A549 (cell line): ENCODE results near the gene COL17A1. TPM values are rescaled to one million over a fixed set of nuclear protein-coding genes. Genes with fewer than 3 reads are reported as not detected.

Source experiments
- ATAC-seq, 2 experiments: fragments of 200-7000 bp in 1 of 2; fragments of >200 bp in 1 of 2; cut with Nextera tagmentation in 1 of 2; cut with Tn5 transposase in 1 of 2; 3 replicates each; pipeline versions ENCODE4 v1.8.0 to v1.9.1; 2018 to 2020; ENCODE audit warnings: mild to moderate bottlenecking in 1 of 2, moderate library complexity in 1 of 2
- CTCF ChIA-PET: fragments of 300-600 bp; sonication (Branson Sonifier 250); formaldehyde crosslinking; extraction: SDS; loops from one replicate; lab custom pipeline; 2021; ENCODE audit warnings: antibody characterized with exemption, inconsistent platforms; lab: Yijun Ruan, JAX
- POLR2A ChIA-PET: fragments of 350-600 bp; formaldehyde crosslinking; extraction: SDS; loops from one replicate; lab custom pipeline; 2021; ENCODE audit warnings: antibody characterized with exemption, inconsistent platforms; lab: Yijun Ruan, JAX
- DNase-seq, 2 experiments: peaks; one replicate each; pipeline versions ENCODE4 v3.0.0 to v3.0.0-alpha.2; 2011 to 2016; ENCODE audit warnings: low read depth in 1 of 2, low spot score in 1 of 2
- FAIRE-seq: peaks from 2 replicates; lab custom pipeline; 2011; peaks lifted over from hg19 to GRCh38; lab: Jason Lieb, UNC
- H3K27ac ChIP-seq, 2 experiments: fragments of >200 bp; sonication (Bioruptor Twin); formaldehyde crosslinking; 3 replicates each; pipeline ENCODE4 v1.5.1; 2016 to 2017
- H3K4me1 ChIP-seq: fragments of >200 bp; sonication (Bioruptor Twin); formaldehyde crosslinking; 3 replicates; pipeline ENCODE4 v1.6.1; 2016
- H3K4me2 ChIP-seq: fragments of >200 bp; sonication (Bioruptor Twin); formaldehyde crosslinking; 3 replicates; pipeline ENCODE4 v1.6.1; 2016
- H3K4me3 ChIP-seq: fragments of >200 bp; sonication (Bioruptor Twin); formaldehyde crosslinking; 3 replicates; pipeline ENCODE4 v1.5.1; 2016
- H3K9me3 ChIP-seq: fragments of >200 bp; sonication (Bioruptor Twin); formaldehyde crosslinking; 3 replicates; pipeline ENCODE4 v1.6.1; 2016
- ATOH8 ChIP-seq: fragments of 250-450 bp; sonication (Bioruptor Pico); IDR thresholded peaks from 2 replicates; pipeline ENCODE4 v1.5.0; 2020; ENCODE audit warnings: low read depth, mild to moderate bottlenecking, moderate library complexity
- BHLHE40 ChIP-seq: IDR thresholded peaks from 2 replicates; pipeline ENCODE4 v1.6.1; 2012; ENCODE audit warnings: low read depth, low read length, inconsistent platforms
- CBX2 ChIP-seq: fragments of 200-600 bp; sonication (generic); IDR thresholded peaks from 2 replicates; pipeline ENCODE4 v1.6.1; 2016; ENCODE audit warnings: low read depth, mild to moderate bottlenecking, borderline replicate concordance
- CBX8 ChIP-seq: fragments of 200-600 bp; sonication (generic); IDR thresholded peaks from 2 replicates; pipeline ENCODE4 v1.6.1; 2016
- CEBPB ChIP-seq, 2 experiments: fragments of >200 bp in 1 of 2; sonication (Bioruptor Twin) in 1 of 2; formaldehyde crosslinking in 1 of 2; IDR thresholded peaks; 2 replicates each; pipeline ENCODE4 v1.6.1; 2012 to 2016
- E2F6 ChIP-seq: IDR thresholded peaks from 2 replicates; pipeline ENCODE4 v1.6.1; 2012; ENCODE audit warnings: low read depth, borderline replicate concordance
- EHMT2 ChIP-seq: fragments of 200-600 bp; sonication (generic); IDR thresholded peaks from 2 replicates; pipeline ENCODE4 v1.6.1; 2016; ENCODE audit warnings: antibody characterized with exemption, low read depth, mild to moderate bottlenecking, moderate library complexity
- FOSL2 ChIP-seq, 2 experiments: fragments of 450-650 bp in 1 of 2; fragments of >200 bp in 1 of 2; sonication (Bioruptor Twin) in 1 of 2; formaldehyde crosslinking; IDR thresholded peaks; 2 replicates each; pipeline versions ENCODE4 v1.5.0 to v1.6.1; 2016 to 2020; ENCODE audit warnings: mild to moderate bottlenecking in 1 of 2, moderate library complexity in 1 of 2
- FOXS1 ChIP-seq: fragments of 250-450 bp; sonication (Bioruptor Pico); IDR thresholded peaks from 2 replicates; pipeline ENCODE4 v1.5.0; 2020; ENCODE audit warnings: mild to moderate bottlenecking, moderate library complexity
- GATA3 ChIP-seq: IDR thresholded peaks from 2 replicates; pipeline ENCODE4 v1.6.1; 2012; ENCODE audit warnings: borderline replicate concordance
- HEYL ChIP-seq: fragments of 250-450 bp; sonication (Bioruptor Pico); IDR thresholded peaks from 2 replicates; pipeline ENCODE4 v1.8.0; 2021; ENCODE audit warnings: mild to moderate bottlenecking, moderate library complexity
- HOXB13 ChIP-seq: fragments of 250-450 bp; sonication (Bioruptor Pico); IDR thresholded peaks from 2 replicates; pipeline ENCODE4 v1.5.0; 2020; ENCODE audit warnings: low read depth, mild to moderate bottlenecking, moderate library complexity
- MAX ChIP-seq: IDR thresholded peaks from 2 replicates; pipeline ENCODE4 v1.6.1; 2012
- PBX3 ChIP-seq: IDR thresholded peaks from 2 replicates; pipeline ENCODE4 v1.6.1; 2012
- PHF8 ChIP-seq: fragments of 200-600 bp; sonication (generic); IDR thresholded peaks from 2 replicates; pipeline ENCODE4 v1.6.1; 2016; ENCODE audit warnings: low read depth, mild to moderate bottlenecking, antibody characterized with exemption, moderate library complexity, borderline replicate concordance
- RAD21 ChIP-seq, 2 experiments: fragments of >200 bp in 1 of 2; sonication (Bioruptor Twin) in 1 of 2; formaldehyde crosslinking in 1 of 2; IDR thresholded peaks in 1 of 2; conservative IDR thresholded peaks in 1 of 2; 2 replicates in 1 of 2; 3 replicates in 1 of 2; pipeline ENCODE4 v1.6.1; 2012 to 2018; ENCODE audit warnings: inconsistent platforms in 1 of 2
- RARB ChIP-seq: fragments of 250-450 bp; sonication (Bioruptor Pico); IDR thresholded peaks from 2 replicates; pipeline ENCODE4 v1.8.0; 2021; ENCODE audit warnings: mild to moderate bottlenecking, moderate library complexity
- RCOR1 ChIP-seq: fragments of 150-350 bp; IDR thresholded peaks from 2 replicates; pipeline ENCODE4 v1.6.1; 2014; ENCODE audit warnings: antibody characterized with exemption, low read length, low read depth
- RFX5 ChIP-seq: fragments of 450-650 bp; IDR thresholded peaks from 2 replicates; pipeline ENCODE4 v1.7.1; 2014; ENCODE audit warnings: antibody characterized with exemption, mild to moderate bottlenecking, moderate library complexity
- RNF2 ChIP-seq: fragments of 200-600 bp; sonication (generic); IDR thresholded peaks from 2 replicates; pipeline ENCODE4 v1.6.1; 2016; ENCODE audit warnings: low read depth, mild to moderate bottlenecking, antibody characterized with exemption, moderate library complexity, borderline replicate concordance
- TFCP2L1 ChIP-seq: fragments of 250-450 bp; sonication (Bioruptor Pico); IDR thresholded peaks from 2 replicates; pipeline ENCODE4 v1.5.0; 2021; ENCODE audit warnings: mild to moderate bottlenecking
- TP53 ChIP-seq: fragments of 250-450 bp; sonication (Bioruptor Pico); IDR thresholded peaks from 2 replicates; pipeline ENCODE4 v1.5.0; 2021; ENCODE audit warnings: mild to moderate bottlenecking, moderate library complexity
- USF2 ChIP-seq: fragments of 450-650 bp; IDR thresholded peaks from 2 replicates; pipeline ENCODE4 v1.6.1; 2014; ENCODE audit warnings: antibody characterized with exemption
- ZC3H11A ChIP-seq: fragments of 450-650 bp; IDR thresholded peaks from 2 replicates; pipeline ENCODE4 v1.6.1; 2014; ENCODE audit warnings: antibody characterized with exemption, mild to moderate bottlenecking
- ZSCAN20 ChIP-seq: fragments of 250-450 bp; sonication (Bioruptor Pico); IDR thresholded peaks from 2 replicates; pipeline ENCODE4 v1.8.0; 2022; ENCODE audit warnings: mild to moderate bottlenecking, moderate library complexity
- WGBS: methylation state at CpG from one replicate; pipeline ENCODE4 v1.1.6; 2017; ENCODE audit errors: missing lambda C conversion rate; 5-methylcytosine and 5-hydroxymethylcytosine counted together
- polyA plus RNA-seq, 4 experiments: library from polyadenylated mRNA; depleted of rRNA in 3 of 4; stranded (reverse); fragments of >200 nt; fragmentation: RNase III in 1 of 4; extraction: RNeasy Plus Mini Kit Qiagen cat#74134 plus additional on column Dnase treatment in 1 of 4; gene quantifications; 2 replicates in 3 of 4; 3 replicates in 1 of 4; pipeline ENCODE4 v1.2.3, GENCODE V29; 2011 to 2017
- TF ChIP-seq, protein P1 (sequence below): fragments of 150-350 bp; IDR thresholded peaks from 2 replicates; pipeline ENCODE4 v1.6.1; 2014; ENCODE audit warnings: low read depth, mild to moderate bottlenecking, low read length
- TF ChIP-seq, protein P2 (sequence below): fragments of 250-450 bp; sonication (Bioruptor Pico); IDR thresholded peaks from 2 replicates; pipeline ENCODE4 v1.5.0; 2021; ENCODE audit warnings: mild to moderate bottlenecking, moderate library complexity, borderline replicate concordance
- TF ChIP-seq, protein P3 (sequence below): fragments of >200 bp; sonication (Bioruptor Twin); formaldehyde crosslinking; IDR thresholded peaks from 2 replicates; pipeline ENCODE4 v1.6.1; 2016
- TF ChIP-seq, protein P4 (sequence below): fragments of >200 bp; sonication (Bioruptor Twin); formaldehyde crosslinking; IDR thresholded peaks from 3 replicates; pipeline ENCODE4 v1.6.1; 2016

The COL17A1 gene
- polyA plus RNA-seq, 2 of the 4 experiments (the other 2 are of a cell fraction) = 1.3 to 1.6 TPM

GRCh38 chr10:104121485-104122224, 36.0 kb upstream of the COL17A1 start, which contains the start of gene SFR1:
Gene SFR1 (plus strand): TSS chr10:104122171. CDS start chr10:104122184, 13 bp downstream.
- ChIA-PET CTCF (interaction anchor here (0.7 to 9.6 kb wide), 53 partner anchors 8 to 425 kb away, joined by 3 to 166 read pairs (median 4); partner anchors contain the start of genes CFAP43 and GSTO1), POLR2A (interaction anchor here (0.6 to 3.5 kb wide), 29 partner anchors 9 to 1681 kb away, joined by 3 to 59 read pairs (median 6); partner anchors contain the start of genes GSTO1, GSTO2, ITPRIP and SLK)
- Histone ChIP-seq H3K27ac (peak within 1 kb of the TSS; percentile 98), H3K4me2 (peak within 1 kb of the TSS; percentile 91), H3K4me1 (peaks cover 51% of the 10 kb centered on the region), H3K9me3 (no peaks in the 10 kb centered on the region), H3K4me3 (peak within 1 kb of the TSS; percentile 88)
- peak; percentile 93 for FAIRE-seq
- WGBS = 3% methylated on average over 19 of the region's 67 CpGs
- DNase-seq = peak; percentile 87 to 99
- peak; percentile 82 to 88 for ATAC-seq
- TF ChIP-seq E2F6 (no peak), ZC3H11A (no peak), PBX3 (0 out of 2 replicates have a peak, but pooled peaks have one; percentile 8), CEBPB (IDR thresholded peaks at IDR 0.05) (no peak), ATOH8 (no peak), CBX8 (no peak), FOSL2 (IDR thresholded peaks at IDR 0.05) (no peak), FOSL2 (CRISPR knock-in tag; IDR thresholded peaks at IDR 0.05) (no peak), PHF8 (0 out of 2 replicates have a peak, but pooled peaks have one; percentile 53), CBX2 (no peak), RNF2 (no peak), TP53 (no peak), GATA3 (peak; percentile 9; the same call in 1 of the 2 replicates), FOXS1 (no peak), USF2 (no peak), HOXB13 (CRISPR knock-in tag) (no peak), EHMT2 (no peak), HEYL (CRISPR knock-in tag) (no peak), TFCP2L1 (no peak; the same call in 1 of the 2 replicates), RARB (CRISPR knock-in tag) (no peak), RFX5 (0 out of 2 replicates have a peak, but pooled peaks have one; percentile 32), ZSCAN20 (CRISPR knock-in tag) (no peak), BHLHE40 (no peak), RAD21 (conservative IDR thresholded peaks at IDR 0.05 in 1 of 2, IDR thresholded peaks at IDR 0.05 in 1 of 2) (peak; percentile 67 to 83), MAX (peak; percentile 61), RCOR1 (no peak)
- TF ChIP-seq, protein P1, sequence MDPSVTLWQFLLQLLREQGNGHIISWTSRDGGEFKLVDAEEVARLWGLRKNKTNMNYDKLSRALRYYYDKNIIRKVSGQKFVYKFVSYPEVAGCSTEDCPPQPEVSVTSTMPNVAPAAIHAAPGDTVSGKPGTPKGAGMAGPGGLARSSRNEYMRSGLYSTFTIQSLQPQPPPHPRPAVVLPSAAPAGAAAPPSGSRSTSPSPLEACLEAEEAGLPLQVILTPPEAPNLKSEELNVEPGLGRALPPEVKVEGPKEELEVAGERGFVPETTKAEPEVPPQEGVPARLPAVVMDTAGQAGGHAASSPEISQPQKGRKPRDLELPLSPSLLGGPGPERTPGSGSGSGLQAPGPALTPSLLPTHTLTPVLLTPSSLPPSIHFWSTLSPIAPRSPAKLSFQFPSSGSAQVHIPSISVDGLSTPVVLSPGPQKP = no peak
- TF ChIP-seq, protein P2, sequence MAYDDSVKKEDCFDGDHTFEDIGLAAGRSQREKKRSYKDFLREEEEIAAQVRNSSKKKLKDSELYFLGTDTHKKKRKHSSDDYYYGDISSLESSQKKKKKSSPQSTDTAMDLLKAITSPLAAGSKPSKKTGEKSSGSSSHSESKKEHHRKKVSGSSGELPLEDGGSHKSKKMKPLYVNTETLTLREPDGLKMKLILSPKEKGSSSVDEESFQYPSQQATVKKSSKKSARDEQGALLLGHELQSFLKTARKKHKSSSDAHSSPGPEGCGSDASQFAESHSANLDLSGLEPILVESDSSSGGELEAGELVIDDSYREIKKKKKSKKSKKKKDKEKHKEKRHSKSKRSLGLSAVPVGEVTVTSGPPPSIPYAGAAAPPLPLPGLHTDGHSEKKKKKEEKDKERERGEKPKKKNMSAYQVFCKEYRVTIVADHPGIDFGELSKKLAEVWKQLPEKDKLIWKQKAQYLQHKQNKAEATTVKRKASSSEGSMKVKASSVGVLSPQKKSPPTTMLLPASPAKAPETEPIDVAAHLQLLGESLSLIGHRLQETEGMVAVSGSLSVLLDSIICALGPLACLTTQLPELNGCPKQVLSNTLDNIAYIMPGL (CRISPR knock-in tag) = no peak
- TF ChIP-seq, protein P3, sequence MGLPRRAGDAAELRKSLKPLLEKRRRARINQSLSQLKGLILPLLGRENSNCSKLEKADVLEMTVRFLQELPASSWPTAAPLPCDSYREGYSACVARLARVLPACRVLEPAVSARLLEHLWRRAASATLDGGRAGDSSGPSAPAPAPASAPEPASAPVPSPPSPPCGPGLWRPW = no peak
- TF ChIP-seq, protein P4, sequence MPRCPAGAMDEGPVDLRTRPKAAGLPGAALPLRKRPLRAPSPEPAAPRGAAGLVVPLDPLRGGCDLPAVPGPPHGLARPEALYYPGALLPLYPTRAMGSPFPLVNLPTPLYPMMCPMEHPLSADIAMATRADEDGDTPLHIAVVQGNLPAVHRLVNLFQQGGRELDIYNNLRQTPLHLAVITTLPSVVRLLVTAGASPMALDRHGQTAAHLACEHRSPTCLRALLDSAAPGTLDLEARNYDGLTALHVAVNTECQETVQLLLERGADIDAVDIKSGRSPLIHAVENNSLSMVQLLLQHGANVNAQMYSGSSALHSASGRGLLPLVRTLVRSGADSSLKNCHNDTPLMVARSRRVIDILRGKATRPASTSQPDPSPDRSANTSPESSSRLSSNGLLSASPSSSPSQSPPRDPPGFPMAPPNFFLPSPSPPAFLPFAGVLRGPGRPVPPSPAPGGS = peak; percentile 74; the same call in 2 of the 3 replicates
